Measurements from ENCODE around the gene FAAP100. TPM values are rescaled to one million over a fixed set of nuclear protein-coding genes. Genes with fewer than 3 reads are reported as not detected.

Gene FAAP100
- total RNA-seq, 1 experiment from 2014 or later: 34.0 TPM

GRCh38 chr17:81516439-81516838 lies 35.7 kb downstream of the FAAP100 start:
- Histone ChIP-seq H3K4me3 (peak overlapping the region; percentile 76; the same call in 1 of the 2 replicates), H4K20me1 (ENCODE audit: insufficient read depth) (peaks cover 9% of the 10 kb centered on the region), H3K36me3 (ENCODE audit: low read depth) (peaks cover 7% of the 10 kb centered on the region), H3K79me2 (ENCODE audit: low read depth) (peaks cover 38% of the 10 kb centered on the region), H3K4me2 (peak overlapping the region; percentile 88), H3K9me3 (ENCODE audit: insufficient read depth, low read depth) (no peaks in the 10 kb centered on the region), H3K27me3 (ENCODE audit: insufficient read depth, low read depth) (no peaks in the 10 kb centered on the region), H3K4me1 (replicated peaks; ENCODE audit: insufficient read depth) (peaks cover 25% of the 10 kb centered on the region), H3F3A (ENCODE audit: insufficient read depth, low read depth) (peaks cover 33% of the 10 kb centered on the region), H3K27ac (no peak overlapping the region), H2AFZ (no peak overlapping the region), H3K9me2 (ENCODE audit: insufficient read depth) (no peaks in the 10 kb centered on the region)
- DNase-seq: no peak
- BruUV-seq (replicated peaks): no TSS peak
- ChIA-PET POLR2A (ENCODE audit: unreplicated experiment) (interaction anchor here (0.7 kb wide), 1 partner anchor 62 kb away, joined by 3 read pairs; no protein-coding TSS in a partner anchor), CTCF (interaction anchor here (1.5 kb wide), 1 partner anchor 85 kb away, joined by 5 read pairs; no protein-coding TSS in a partner anchor)
- TF ChIP-seq, protein P1, sequence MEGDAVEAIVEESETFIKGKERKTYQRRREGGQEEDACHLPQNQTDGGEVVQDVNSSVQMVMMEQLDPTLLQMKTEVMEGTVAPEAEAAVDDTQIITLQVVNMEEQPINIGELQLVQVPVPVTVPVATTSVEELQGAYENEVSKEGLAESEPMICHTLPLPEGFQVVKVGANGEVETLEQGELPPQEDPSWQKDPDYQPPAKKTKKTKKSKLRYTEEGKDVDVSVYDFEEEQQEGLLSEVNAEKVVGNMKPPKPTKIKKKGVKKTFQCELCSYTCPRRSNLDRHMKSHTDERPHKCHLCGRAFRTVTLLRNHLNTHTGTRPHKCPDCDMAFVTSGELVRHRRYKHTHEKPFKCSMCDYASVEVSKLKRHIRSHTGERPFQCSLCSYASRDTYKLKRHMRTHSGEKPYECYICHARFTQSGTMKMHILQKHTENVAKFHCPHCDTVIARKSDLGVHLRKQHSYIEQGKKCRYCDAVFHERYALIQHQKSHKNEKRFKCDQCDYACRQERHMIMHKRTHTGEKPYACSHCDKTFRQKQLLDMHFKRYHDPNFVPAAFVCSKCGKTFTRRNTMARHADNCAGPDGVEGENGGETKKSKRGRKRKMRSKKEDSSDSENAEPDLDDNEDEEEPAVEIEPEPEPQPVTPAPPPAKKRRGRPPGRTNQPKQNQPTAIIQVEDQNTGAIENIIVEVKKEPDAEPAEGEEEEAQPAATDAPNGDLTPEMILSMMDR (conservative IDR thresholded peaks at IDR 0.05): no peak
- no peak for TF ChIP-seq EZH2 (IDR thresholded peaks at IDR 0.05; ENCODE audit: low read depth)
- intact Hi-C loops (cut with micrococcal nuclease; ENCODE audit: unreplicated experiment): no loop called here

DNA sequence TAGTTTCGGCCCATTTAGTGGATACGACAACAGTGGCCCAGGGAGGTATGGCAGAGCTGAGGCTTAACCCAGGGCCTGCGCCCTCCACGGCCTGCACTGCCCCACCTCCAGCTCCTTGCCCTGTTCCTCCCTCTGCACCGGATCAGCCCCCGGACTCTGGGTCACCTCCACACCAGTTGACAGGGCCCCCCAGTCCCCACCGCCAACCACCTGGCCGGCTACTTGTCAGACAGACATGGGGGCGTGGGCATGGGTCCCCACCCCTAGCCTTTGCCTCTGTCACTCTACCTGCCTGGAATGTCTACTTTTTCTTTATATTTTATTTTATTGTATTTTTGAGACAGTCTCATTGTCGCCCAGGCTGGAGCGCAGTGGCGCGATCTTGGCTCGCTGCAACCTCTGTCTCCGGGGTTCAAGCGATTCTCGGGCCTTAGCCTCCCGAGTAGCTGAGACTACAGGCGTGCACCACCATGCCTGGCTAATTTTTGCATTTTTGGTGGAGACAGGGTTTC lies 36.6 kb downstream of the FAAP100 start:
- CTCF ChIA-PET: interaction anchor here (1.5 kb wide), 1 partner anchor 86 kb away, joined by 5 read pairs; no protein-coding TSS in a partner anchor
- peaks cover 40% of the 10 kb centered on the region for H3F3A ChIP-seq (ENCODE audit: insufficient read depth, low read depth)
- H3K9me3 ChIP-seq (ENCODE audit: insufficient read depth, low read depth): no peaks in the 10 kb centered on the region
- H3K27ac ChIP-seq: peak overlapping the region; percentile 96
- no peak overlapping the region for H2AFZ ChIP-seq
- POLR2A ChIA-PET (ENCODE audit: unreplicated experiment): interaction anchor here (0.5 to 0.7 kb wide), 4 partner anchors 166 to 262 kb away, joined by 3 to 4 read pairs (median 3); no protein-coding TSS in a partner anchor
- no peaks in the 10 kb centered on the region for H3K27me3 ChIP-seq (ENCODE audit: insufficient read depth, low read depth)
- peaks cover 46% of the 10 kb centered on the region for H3K79me2 ChIP-seq (ENCODE audit: low read depth)
- no peak for DNase-seq
- no peak for TF ChIP-seq EZH2 (IDR thresholded peaks at IDR 0.05; ENCODE audit: low read depth)
- TF ChIP-seq, protein P1 (conservative IDR thresholded peaks at IDR 0.05): no peak
- peaks cover 17% of the 10 kb centered on the region for H4K20me1 ChIP-seq (ENCODE audit: insufficient read depth)
- H3K36me3 ChIP-seq (ENCODE audit: low read depth): peaks cover 16% of the 10 kb centered on the region
- H3K4me3 ChIP-seq: peak overlapping the region; percentile 76
- BruUV-seq (replicated peaks): no TSS peak
- H3K9me2 ChIP-seq (ENCODE audit: insufficient read depth): no peaks in the 10 kb centered on the region
- peaks cover 24% of the 10 kb centered on the region for H3K4me1 ChIP-seq (replicated peaks; ENCODE audit: insufficient read depth)
- peak overlapping the region; percentile 88 for H3K4me2 ChIP-seq
- intact Hi-C loops (cut with micrococcal nuclease; ENCODE audit: unreplicated experiment): no loop called here

DNA sequence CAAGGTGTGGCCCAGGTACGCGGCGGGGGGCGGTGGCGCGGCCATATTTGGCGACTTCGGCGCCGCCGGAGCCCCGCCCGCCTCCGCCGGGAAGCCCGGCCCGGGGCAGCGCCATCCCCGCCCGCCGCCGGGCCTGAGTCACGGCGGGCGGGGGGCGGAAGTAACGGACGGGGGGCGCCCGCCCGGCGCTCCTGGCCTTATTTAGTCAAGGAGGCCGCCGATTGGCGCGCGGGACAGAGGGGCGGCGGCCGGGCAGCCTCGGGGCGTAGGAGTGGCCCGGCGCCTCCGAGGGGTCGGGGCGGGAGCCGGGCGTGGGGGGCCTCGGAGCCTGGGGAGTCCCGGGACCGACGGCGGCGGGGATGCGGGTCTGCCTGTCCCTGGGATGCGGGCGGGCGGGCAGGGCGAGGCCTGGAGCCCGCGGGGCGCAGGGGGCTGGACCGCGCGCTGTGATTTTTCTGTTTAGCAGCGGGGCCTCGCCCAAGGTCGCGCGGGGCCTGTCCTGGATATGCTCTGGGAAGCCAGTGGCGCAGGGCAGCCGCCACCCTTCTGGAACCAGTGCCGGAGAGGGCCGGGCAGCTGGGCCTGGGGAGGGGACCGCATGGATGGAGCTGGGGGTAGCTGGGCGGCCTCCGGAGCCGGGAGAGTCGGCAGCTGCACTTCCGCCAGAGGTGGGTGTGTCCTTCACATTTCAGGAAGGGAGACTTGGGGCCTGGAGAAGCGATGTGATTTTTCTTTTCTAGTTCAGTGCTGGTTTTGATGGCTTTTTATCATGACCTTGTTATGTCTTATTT lies 37.2 kb downstream of the FAAP100 start:
- CTCF ChIA-PET: interaction anchor here (1.5 kb wide), 1 partner anchor 86 kb away, joined by 5 read pairs; no protein-coding TSS in a partner anchor
- H3K9me2 ChIP-seq (ENCODE audit: insufficient read depth): no peaks in the 10 kb centered on the region
- peaks cover 47% of the 10 kb centered on the region for H3F3A ChIP-seq (ENCODE audit: insufficient read depth, low read depth)
- peaks cover 18% of the 10 kb centered on the region for H3K4me1 ChIP-seq (replicated peaks; ENCODE audit: insufficient read depth)
- H4K20me1 ChIP-seq (ENCODE audit: insufficient read depth): peaks cover 24% of the 10 kb centered on the region
- peak overlapping the region; percentile 76 for H3K4me3 ChIP-seq
- H3K36me3 ChIP-seq (ENCODE audit: low read depth): peaks cover 22% of the 10 kb centered on the region
- TF ChIP-seq EZH2 (IDR thresholded peaks at IDR 0.05; ENCODE audit: low read depth): no peak
- TF ChIP-seq, protein P1 (conservative IDR thresholded peaks at IDR 0.05): no peak
- H3K27me3 ChIP-seq (ENCODE audit: insufficient read depth, low read depth): no peaks in the 10 kb centered on the region
- peak; percentile 55 to 93 for DNase-seq
- H3K27ac ChIP-seq: peak overlapping the region; percentile 96
- H3K4me2 ChIP-seq: peak overlapping the region; percentile 88
- no peaks in the 10 kb centered on the region for H3K9me3 ChIP-seq (ENCODE audit: insufficient read depth, low read depth)
- H3K79me2 ChIP-seq (ENCODE audit: low read depth): peaks cover 53% of the 10 kb centered on the region
- BruUV-seq (replicated peaks): no TSS peak
- H2AFZ ChIP-seq: no peak overlapping the region
- intact Hi-C loops (cut with micrococcal nuclease; ENCODE audit: unreplicated experiment): no loop called here
- POLR2A ChIA-PET (ENCODE audit: unreplicated experiment): interaction anchor here (0.5 to 0.7 kb wide), 5 partner anchors 165 to 262 kb away, joined by 3 to 4 read pairs (median 3); no protein-coding TSS in a partner anchor
